CD14-positive monocyte (primary cell): ENCODE measurements around the gene SCN4B. TPM values are rescaled to one million over a fixed set of nuclear protein-coding genes. Genes with fewer than 3 reads are reported as not detected.

ENCODE experiments used
- DNase-seq, 3 donors: peaks; one replicate each; pipeline ENCODE4 v3.0.0-alpha.2; 2011 to 2022
- H2AFZ ChIP-seq: 2 replicates; pipeline ENCODE4 v1.6.0; 2012; ENCODE audit warnings: mild to moderate bottlenecking, low read depth, low read length, inconsistent platforms; ENCODE audit not compliant: insufficient read depth, poor library complexity, severe bottlenecking
- H3K27ac ChIP-seq, 2 donors: 1 replicate in 1 of 2; 2 replicates in 1 of 2; pipeline ENCODE4 v1.5.1; 2012 to 2013; ENCODE audit warnings: low read length in 2 of 2, control low read depth in 1 of 2, inconsistent platforms in 1 of 2, low read depth in 1 of 2, mild to moderate bottlenecking in 1 of 2
- H3K27me3 ChIP-seq, 2 donors: one replicate each; pipeline versions ENCODE4 v1.6.0 to v1.6.1; 2011 to 2013; ENCODE audit warnings: low read length in 2 of 2; ENCODE audit not compliant: control insufficient read depth in 2 of 2, insufficient read depth in 2 of 2
- H3K36me3 ChIP-seq, 2 donors: replicated peaks in 1 of 2; 1 replicate in 1 of 2; 2 replicates in 1 of 2; pipeline versions ENCODE4 v1.5.1 to v1.6.1; 2012 to 2013; ENCODE audit warnings: low read length in 2 of 2, control low read depth in 1 of 2, inconsistent platforms in 1 of 2, mild to moderate bottlenecking in 1 of 2; ENCODE audit not compliant: insufficient read depth in 2 of 2, control insufficient read depth in 1 of 2
- H3K4me1 ChIP-seq, 2 donors: 1 replicate in 1 of 2; 2 replicates in 1 of 2; pipeline versions ENCODE4 v1.5.1 to v1.6.1; 2012 to 2013; ENCODE audit warnings: low read length in 2 of 2, control low read depth in 1 of 2, inconsistent platforms in 1 of 2, mild to moderate bottlenecking in 1 of 2, moderate library complexity in 1 of 2; ENCODE audit not compliant: insufficient read depth in 2 of 2, control insufficient read depth in 1 of 2
- H3K4me2 ChIP-seq: replicated peaks from 2 replicates; pipeline ENCODE3; 2012; ENCODE audit warnings: low read length, moderate library complexity, mild to moderate bottlenecking; ENCODE audit not compliant: poor library complexity, severe bottlenecking; ENCODE audit errors: extremely low read depth
- H3K4me3 ChIP-seq, 3 experiments: fragments of 200-600 bp in 1 of 3; sonication (generic) in 1 of 3; replicated peaks in 1 of 3; 1 replicate in 2 of 3; 2 replicates in 1 of 3; pipeline ENCODE4 v1.5.1; 2011 to 2013; ENCODE audit warnings: low read length in 3 of 3, mild to moderate bottlenecking in 3 of 3, control low read depth in 2 of 3, low read depth in 2 of 3, inconsistent platforms in 1 of 3, moderate library complexity in 1 of 3
- H3K79me2 ChIP-seq: 2 replicates; pipeline ENCODE4 v1.6.0; 2012; ENCODE audit warnings: mild to moderate bottlenecking, control low read depth, inconsistent platforms, low read length, moderate library complexity; ENCODE audit not compliant: insufficient read depth
- H3K9ac ChIP-seq: 2 replicates; pipeline ENCODE4 v1.6.0; 2017; ENCODE audit warnings: low read length, mild to moderate bottlenecking; ENCODE audit not compliant: insufficient read depth, poor library complexity, severe bottlenecking
- H3K9me3 ChIP-seq, 2 donors: replicated peaks in 1 of 2; 1 replicate in 1 of 2; 2 replicates in 1 of 2; pipeline versions ENCODE4 v1.5.1 to v1.6.1; 2012 to 2013; ENCODE audit warnings: low read length in 2 of 2, control low read depth in 1 of 2; ENCODE audit not compliant: control insufficient read depth in 1 of 2, insufficient read depth in 1 of 2
- H4K20me1 ChIP-seq: 2 replicates; pipeline ENCODE4 v1.6.0; 2012; ENCODE audit warnings: mild to moderate bottlenecking, low read length, control low read depth, moderate library complexity; ENCODE audit not compliant: insufficient read depth
- H3K27ac Mint-ChIP-seq, 7 donors: one replicate each; pipeline ENCODE4 v1.8.0; 2020; ENCODE audit warnings: mild to moderate bottlenecking in 7 of 7, mixed read lengths in 7 of 7, moderate library complexity in 6 of 7, inconsistent platforms in 2 of 7
- H3K27me3 Mint-ChIP-seq, 3 donors: one replicate each; pipeline ENCODE4 v1.8.0; 2021 to 2022; ENCODE audit warnings: low read depth in 3 of 3, mild to moderate bottlenecking in 3 of 3, mixed read lengths in 3 of 3, moderate library complexity in 3 of 3, inconsistent platforms in 1 of 3
- H3K36me3 Mint-ChIP-seq, 2 donors: one replicate each; pipeline ENCODE4 v1.8.0; 2020; ENCODE audit warnings: mixed read lengths in 2 of 2, inconsistent platforms in 1 of 2, mild to moderate bottlenecking in 1 of 2
- H3K4me1 Mint-ChIP-seq: one replicate; pipeline ENCODE4 v1.8.0; 2020; ENCODE audit warnings: mild to moderate bottlenecking, mixed read lengths
- H3K4me3 Mint-ChIP-seq, 2 donors: one replicate each; pipeline ENCODE4 v1.8.0; 2020; ENCODE audit warnings: mild to moderate bottlenecking in 2 of 2, mixed read lengths in 2 of 2, moderate library complexity in 1 of 2
- H3K9me3 Mint-ChIP-seq, 7 donors: one replicate each; pipeline ENCODE4 v1.8.0; 2020 to 2022; ENCODE audit warnings: mixed read lengths in 7 of 7, mild to moderate bottlenecking in 6 of 7, moderate library complexity in 6 of 7, inconsistent platforms in 2 of 7
- CTCF ChIP-seq: fragments of 200-600 bp; IDR thresholded peaks from one replicate; pipeline ENCODE4 v1.8.0; 2022; ENCODE audit warnings: antibody characterized with exemption, mild to moderate bottlenecking
- WGBS: methylation state at CpG from one replicate; pipeline ENCODE4 v1.1.5; 2013; ENCODE audit warnings: missing lambda C conversion rate; ENCODE audit not compliant: insufficient coverage; 5-methylcytosine and 5-hydroxymethylcytosine counted together
- intact Hi-C, 2 donors: fragments of 100-400 bp; cut with micrococcal nuclease; formaldehyde crosslinking; loops; one replicate each; pipeline versions ENCODE4 v1.15.0 to v1.15.1; 2023
- polyA plus RNA-seq, 3 donors: library from polyadenylated mRNA; depleted of rRNA in 1 of 3; unstranded in 2 of 3; stranded (reverse) in 1 of 3; fragments of 300-500 nt in 2 of 3; fragments of >200 nt in 1 of 3; fragmentation: Illumina TruSeq in 2 of 3; gene quantifications; 1 replicate in 2 of 3; 2 replicates in 1 of 3; pipeline ENCODE4 v1.2.3, GENCODE V29; 2012 to 2021

Gene SCN4B
- polyA plus RNA-seq, 3 donors: 0.76 TPM; not detected in 2

DNA sequence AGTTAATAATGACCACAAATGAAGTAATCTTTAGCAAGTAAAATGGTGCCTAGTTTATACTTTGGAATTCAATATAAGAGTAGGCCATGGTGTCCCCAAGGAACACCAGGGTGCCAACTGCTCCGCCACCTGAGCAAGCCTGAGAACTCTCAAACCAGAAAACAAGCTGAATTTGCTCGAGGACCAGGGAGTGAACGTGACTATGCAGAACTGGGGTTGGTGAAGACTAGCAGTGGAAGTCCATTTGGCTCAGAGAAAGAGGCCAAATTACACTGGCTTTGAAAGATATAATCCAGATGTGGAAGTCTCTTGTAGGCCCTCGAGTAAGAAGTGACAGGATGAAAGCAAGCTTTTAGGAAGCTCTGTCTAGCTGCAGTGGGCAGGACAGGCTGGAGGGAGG, 57.1 kb downstream of the SCN4B start:
- Histone ChIP-seq H3K27me3 (no peaks in the 10 kb centered on the region), H3K4me2 (no peak overlapping the region), H3K27ac (no peak overlapping the region), H3K9ac (no peak overlapping the region), H4K20me1 (no peaks in the 10 kb centered on the region), H2AFZ (no peak overlapping the region), H3K4me3 (no peak overlapping the region), H3K79me2 (no peaks in the 10 kb centered on the region), H3K36me3 (no peaks in the 10 kb centered on the region), H3K9me3 (no peaks in the 10 kb centered on the region), H3K4me1 (no peaks in the 10 kb centered on the region)
- WGBS: 69% methylated on average over 4 of the region's 4 CpGs
- Mint-ChIP-seq H3K9me3 (peaks cover 0 to 2% (median 0%) of the 10 kb centered on the region in 7 donors), H3K4me1 (peaks cover 10% of the 10 kb centered on the region), H3K27me3 (peaks cover 0 to 6% (median 2%) of the 10 kb centered on the region in 3 donors), H3K36me3 (no peaks in the 10 kb centered on the region), H3K27ac (peak overlapping the region in 2 of 7 donors; percentile 17 to 44), H3K4me3 (no peak overlapping the region)
- DNase-seq: no peak
- intact Hi-C loops: no loop called here
- TF ChIP-seq CTCF: no peak

DNA sequence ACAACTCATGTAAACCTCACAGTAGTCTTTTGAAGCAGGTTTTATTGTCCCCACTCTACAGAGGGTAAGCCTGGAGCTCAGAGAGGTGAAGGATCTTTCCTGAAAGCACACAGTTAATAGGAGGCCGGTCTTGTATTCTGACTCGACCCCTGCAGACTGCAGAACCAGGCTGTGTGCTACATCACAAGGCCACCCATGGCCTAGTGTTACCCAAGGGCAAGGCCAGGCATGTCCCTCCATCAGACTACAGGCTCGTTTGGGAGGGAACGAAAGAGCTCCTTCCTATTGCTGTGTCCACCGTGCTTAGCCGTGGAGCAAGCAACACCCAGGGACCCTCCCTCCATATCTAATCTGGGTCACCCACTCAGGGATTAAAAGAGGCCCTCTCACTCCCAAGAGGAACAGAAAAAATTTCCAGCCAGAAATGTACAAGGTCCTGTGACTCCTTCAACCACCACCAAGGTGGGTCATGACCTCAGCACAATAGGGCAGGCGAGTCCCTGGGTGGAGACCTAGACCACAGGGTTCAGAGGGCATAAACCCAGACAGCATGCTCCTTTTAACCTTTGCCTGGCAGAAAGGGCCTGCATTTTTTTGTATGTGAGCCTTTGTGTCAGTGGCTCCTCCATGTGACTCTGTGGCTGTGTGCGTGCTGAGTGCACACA, 59.6 kb downstream of the SCN4B start:
- H3K27me3 Mint-ChIP-seq: peaks cover 0 to 4% (median 3%) of the 10 kb centered on the region in 3 donors
- peak overlapping the region in 1 of 7 donors; percentile 60 for H3K27ac Mint-ChIP-seq
- no peaks in the 10 kb centered on the region for H3K36me3 Mint-ChIP-seq

More for the DNA sequence above, 59.6 kb downstream of the SCN4B start:
- H3K9ac ChIP-seq: no peak overlapping the region
- no peaks in the 10 kb centered on the region for H3K27me3 ChIP-seq
- H3K4me2 ChIP-seq: no peak overlapping the region
- no peaks in the 10 kb centered on the region for H4K20me1 ChIP-seq
- TF ChIP-seq CTCF: no peak
- peaks cover 13 to 15% of the 10 kb centered on the region in 2 donors for H3K4me1 ChIP-seq
- H3K4me1 Mint-ChIP-seq: peaks cover 23% of the 10 kb centered on the region
- no peaks in the 10 kb centered on the region for H3K36me3 ChIP-seq
- H3K9me3 Mint-ChIP-seq: peaks cover 0 to 3% (median 2%) of the 10 kb centered on the region in 7 donors
- no peaks in the 10 kb centered on the region for H3K79me2 ChIP-seq
- no peak overlapping the region for H3K4me3 Mint-ChIP-seq
- H3K27ac ChIP-seq: no peak overlapping the region
- H2AFZ ChIP-seq: no peak overlapping the region
- H3K4me3 ChIP-seq: no peak overlapping the region
- no peak for DNase-seq
- WGBS: 66% methylated on average over 5 of the region's 8 CpGs
- peaks cover 0 to under 1% of the 10 kb centered on the region in 2 donors for H3K9me3 ChIP-seq
- intact Hi-C loops: no loop called here
